NCI-H524 (cell line): ENCODE data around the gene DPH5.
A peak's percentile ranks its signal among the peaks of the same experiment; 100 is the strongest.
"Not testable (repeated sequence)": the region's sequence is repeated elsewhere in the genome, so short reads cannot be mapped to it uniquely, and the experiment has no call there.

Experiments
- DNase-seq, 2 experiments: peaks; one replicate each; lab custom pipeline; 2025; lab: John Stamatoyannopoulos, UW

DPH5 gene, protein sequence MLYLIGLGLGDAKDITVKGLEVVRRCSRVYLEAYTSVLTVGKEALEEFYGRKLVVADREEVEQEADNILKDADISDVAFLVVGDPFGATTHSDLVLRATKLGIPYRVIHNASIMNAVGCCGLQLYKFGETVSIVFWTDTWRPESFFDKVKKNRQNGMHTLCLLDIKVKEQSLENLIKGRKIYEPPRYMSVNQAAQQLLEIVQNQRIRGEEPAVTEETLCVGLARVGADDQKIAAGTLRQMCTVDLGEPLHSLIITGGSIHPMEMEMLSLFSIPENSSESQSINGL

DNA sequence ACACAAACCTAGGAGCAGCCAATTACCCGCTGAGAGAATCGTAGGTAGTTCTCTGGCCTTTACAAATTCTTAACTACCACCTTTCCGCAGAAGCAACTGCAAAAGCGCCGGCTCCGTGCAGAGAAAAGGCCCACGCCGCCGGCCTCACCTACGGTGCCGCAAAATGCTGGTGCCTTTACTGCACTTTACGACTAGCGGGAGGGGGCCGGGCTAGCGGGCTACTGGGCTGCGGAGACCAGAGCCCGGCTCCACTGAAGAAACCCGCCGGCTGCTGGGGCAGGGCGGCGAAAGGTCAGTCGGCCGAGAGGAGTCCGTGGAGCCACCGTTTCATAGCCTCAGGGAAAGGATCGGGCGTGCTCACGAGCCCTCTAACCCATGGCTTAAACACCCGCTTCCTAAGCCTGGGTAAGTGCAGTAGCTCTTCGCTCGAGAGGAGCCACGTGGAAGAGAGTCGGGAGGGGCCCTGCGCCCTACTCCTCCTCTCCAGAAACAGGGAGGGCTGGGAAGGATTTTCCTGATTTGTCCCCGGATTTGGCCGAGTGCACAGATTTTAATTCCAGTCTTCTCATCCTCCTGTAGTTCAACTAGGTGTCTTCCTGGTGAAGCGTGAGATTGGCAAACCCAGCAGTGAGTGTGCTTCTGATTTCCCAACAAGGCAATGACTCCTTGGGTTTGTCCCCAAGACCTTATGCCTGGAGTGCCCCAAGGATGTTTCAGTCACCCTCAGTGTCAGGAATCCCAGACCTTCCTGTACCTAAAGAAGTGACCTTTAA is at the start of gene DPH5:
Gene DPH5, minus strand, starts transcription at position 128 of the 773 bp plus-strand sequence. CDS start 341 bp downstream, outside the sequence.
- DNase-seq = peak; percentile 63 to 81

DNA sequence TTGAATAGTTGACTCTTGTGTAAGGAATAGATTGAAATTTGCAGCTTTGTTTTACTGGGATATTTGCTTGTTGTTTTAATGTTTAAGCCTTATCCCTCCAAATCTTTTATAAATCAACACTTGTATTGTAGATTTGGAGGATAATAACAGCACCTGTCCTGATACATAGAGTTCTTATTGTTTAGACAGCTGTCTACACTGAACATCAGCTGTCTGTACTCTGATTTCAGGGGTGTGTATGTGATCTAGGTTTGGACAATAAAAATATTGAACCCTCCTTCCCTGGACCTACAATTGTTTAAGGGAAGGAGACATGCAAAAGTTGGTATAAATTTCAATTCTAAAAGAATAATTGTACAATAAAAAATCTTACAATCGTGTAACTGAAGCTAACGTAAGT is 48.3 kb upstream of the DPH5 start:
- no peak for DNase-seq

DNA sequence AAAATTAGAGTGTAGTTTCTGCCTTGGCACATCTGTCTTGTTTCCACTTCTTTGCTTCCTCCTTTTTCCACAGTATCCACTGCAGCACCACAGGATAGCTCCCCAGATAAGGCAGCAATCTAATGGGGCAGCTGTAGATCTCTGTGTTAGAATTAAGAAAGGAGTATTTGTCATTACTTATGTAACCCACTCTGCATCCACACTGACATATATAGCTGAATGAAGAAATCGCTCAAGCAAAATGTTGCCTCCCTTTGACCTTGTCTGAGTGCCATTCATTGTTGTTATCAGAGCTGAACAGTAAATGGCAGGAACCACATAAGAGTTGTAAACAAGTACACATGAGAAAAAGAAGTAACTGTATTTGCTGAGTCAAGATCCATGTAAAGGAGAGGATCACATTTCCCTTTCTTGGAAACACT is 45.9 kb upstream of the DPH5 start:
- no peak for DNase-seq

DNA sequence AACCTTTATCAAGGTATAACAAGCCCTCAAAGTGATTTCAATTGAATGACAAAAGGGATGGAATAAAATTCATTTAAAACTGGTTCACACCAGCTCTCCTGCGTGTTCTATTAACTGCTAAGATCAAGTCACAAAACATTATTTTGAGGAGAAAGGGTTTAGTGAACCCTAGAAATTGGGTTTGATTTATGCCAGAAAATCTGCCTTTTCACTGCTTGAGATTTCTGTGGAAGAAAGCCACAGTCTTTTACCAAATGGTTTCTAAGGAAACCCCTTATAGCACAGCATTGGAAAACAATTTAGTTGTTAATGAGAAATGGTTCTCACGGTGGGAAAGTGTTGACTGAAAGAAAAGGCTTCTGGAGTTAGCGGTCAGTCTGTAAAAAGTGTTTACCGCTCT is 43.6 kb upstream of the DPH5 start:
- no peak for DNase-seq

DNA sequence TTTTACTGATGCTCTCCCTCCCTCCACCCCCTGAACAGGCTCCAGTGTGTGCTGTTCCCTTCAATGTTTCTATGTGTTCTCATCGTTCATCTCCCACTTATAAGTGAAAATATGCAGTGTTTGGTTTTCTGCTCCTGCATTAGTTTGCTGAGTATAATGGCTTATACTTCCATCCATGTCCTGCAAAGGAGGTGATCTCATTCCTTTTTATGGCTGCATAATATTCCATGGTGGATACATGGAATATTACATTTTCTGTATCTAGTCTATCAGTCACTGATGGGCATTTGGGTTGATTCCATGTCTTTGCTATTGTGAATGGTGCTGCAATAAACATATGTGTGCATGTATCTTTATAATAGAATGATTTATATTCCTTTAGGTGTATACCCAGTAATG is 41.4 kb upstream of the DPH5 start:
- DNase-seq = not testable (repeated sequence)

DNA sequence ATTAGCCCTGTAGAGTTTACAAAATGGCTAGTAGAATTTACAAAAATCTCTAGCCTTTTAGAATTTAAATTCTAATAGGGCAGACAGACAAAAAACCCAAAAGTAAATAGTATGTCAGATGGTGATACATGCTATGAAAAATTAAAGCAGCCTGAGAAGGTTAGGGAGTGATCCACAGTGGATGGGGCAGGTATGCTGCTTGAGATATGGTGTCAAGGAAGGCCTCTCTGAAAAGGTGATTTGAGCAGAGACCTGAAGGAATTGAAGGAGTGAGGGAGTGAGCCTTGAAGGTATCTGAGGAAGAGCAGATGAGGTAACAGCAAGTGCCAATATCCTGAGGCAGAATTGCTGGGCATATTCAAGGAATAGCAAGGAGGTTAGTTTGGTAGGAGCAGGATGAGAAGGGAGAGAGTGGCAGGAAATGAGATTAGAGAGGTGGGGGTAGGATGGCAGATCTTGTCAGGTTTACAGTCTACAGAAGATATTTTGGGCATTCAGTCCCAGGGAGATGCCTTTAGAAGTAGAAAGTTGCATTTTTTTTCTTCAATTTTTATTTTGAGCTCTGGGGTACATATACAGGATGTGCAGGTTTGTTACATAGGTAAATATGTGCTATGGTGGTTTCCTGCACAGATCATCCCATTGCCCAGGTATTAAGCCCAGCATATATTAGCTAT is 40.8 kb upstream of the DPH5 start:
- DNase-seq = no peak

DNA sequence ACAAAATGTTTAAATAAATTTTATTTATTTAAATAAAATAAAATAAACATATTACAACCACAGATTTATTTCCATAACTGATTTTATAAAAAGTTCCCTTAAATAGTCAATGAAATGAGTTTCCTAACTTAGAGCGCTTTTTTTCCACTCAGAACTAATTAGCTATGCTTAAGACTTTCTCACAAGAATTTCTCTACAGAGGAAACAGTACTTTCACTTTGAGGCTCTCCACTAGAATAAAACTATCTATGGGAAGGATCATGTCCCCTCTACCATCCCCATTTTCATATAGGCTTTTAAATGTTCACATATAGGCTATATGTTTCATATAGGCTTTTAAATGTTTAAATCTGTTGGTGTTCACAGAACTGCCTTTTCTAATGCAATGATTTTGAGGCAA is 40.0 kb upstream of the DPH5 start:
- no peak for DNase-seq

DNA sequence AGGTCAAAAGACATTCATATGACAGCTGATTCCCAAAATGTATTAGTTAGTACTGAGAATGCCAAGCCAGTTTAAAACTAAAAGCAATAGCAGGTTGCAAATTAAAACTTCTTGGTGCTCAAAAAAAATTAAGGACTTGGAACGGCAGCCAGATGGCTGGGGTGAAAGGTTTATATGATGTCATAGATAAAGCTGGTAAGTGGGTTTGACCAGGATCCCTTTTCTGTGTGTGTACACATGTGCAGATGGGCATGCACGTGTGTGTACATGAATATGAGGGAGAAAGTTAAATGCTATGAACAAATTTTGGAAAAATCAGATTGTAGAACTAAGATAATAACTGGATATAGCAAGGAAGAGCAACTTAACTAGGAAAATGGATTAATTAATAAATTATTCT is 39.1 kb upstream of the DPH5 start:
- DNase-seq = peak; percentile 18 to 58

DNA sequence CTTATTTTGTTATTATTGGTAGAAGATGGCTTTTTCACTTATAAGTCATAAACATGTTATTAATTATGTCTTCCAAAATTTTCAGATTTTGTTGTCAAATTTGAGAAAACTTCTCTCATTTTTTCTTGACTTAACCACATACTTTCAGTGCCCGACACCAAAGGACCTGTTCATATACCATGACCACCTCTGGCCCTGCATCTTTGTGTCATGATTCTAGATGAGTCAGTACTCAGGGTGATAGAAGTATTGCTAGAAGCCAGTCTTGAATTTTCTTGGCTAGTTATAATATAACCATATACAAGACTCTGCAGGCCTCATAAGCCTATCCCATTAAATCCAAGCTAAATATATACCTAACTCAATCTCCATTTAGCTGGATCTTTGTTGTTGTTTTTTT is 35.4 kb upstream of the DPH5 start:
- DNase-seq = no peak

DNA sequence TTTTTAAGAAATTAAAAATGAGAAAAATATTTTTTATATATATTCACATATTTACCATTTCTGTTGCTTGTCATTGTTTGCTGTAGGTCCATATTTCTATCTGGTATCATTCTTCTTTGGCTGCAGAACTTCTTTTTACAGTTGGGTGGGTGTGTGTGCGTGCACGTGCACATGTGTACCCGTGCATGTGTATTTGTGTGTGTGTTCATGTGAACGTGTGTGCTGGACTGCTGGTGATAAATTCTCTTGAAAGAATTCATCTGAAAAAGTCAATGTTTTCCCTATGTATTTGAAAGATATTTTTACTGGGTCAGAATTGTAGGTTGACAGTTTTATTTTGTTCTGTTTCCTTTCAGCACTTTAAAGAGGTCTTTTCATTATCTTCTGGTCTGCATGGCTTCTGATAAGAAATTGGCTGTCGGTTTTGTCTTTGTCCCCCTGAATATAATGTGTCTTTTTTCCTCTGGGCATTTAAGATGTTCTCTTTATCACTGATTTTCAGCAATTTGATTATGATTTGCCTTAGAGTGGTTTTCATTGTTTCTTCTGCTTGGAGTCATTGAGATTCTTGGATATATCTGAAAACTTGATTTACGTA is 34.5 kb upstream of the DPH5 start:
- no peak for DNase-seq

DNA sequence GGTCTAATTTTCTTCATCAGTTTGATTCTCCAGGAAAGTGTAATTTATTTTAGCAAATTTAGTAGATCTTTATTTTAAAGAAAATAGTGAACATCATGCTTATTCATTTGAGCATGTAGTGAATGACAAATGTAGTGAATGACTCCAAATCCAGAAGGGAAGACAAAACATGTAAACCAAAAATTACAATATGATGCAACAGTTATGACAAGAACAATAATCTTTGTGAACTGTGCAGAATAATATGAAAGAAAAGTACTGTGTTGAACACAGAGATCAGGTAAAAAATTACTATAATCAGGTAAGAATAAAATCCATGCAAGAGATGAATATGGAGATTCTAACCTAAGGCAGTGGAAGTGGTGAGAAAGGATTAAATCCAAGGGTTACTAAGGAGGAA is 30.0 kb upstream of the DPH5 start:
- no peak for DNase-seq

DNA sequence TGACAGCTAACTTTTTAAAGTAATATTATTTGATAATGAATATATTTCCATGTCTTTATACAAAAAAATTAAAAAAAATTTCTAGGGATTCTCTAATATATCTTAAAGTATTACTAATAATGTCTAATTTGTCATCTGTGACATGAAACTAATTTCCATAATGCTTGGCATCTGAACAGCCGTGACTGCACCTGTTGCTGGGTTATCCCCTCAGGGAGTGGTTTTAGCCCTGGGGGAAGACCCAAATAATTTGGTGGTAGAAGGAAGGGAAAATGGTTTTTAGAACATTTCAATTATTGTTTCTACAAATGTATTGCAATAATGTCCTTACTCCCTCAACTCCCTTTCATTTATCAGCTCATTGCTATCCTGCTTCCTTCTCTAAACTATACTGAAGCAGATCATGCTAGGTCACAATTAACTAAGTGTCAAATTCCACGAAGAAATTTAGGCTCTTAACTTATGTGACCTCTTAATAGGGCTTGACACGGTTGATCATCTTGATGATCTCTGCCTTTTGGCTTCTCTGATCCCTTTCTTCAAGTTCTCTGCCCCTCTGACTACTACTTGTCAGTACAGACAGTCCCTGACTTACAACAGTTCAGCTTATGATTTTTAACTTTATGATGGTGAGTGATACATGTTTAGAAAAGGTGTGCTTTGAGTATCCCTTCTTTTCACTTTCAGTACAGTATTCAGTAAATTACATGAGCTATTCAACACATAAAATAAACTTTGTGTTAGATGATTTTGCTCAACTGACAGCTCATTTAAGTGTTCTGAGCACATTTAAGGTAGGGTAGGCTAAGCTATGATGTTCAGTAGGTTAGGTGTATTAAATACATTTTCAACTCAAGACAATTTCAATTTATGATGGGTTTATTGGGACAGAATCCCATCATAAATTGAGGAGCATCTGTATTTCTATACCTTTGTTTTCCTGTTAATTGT is 26.4 kb upstream of the DPH5 start:
- peak in 1 of 2 experiments; percentile 29 for DNase-seq

DNA sequence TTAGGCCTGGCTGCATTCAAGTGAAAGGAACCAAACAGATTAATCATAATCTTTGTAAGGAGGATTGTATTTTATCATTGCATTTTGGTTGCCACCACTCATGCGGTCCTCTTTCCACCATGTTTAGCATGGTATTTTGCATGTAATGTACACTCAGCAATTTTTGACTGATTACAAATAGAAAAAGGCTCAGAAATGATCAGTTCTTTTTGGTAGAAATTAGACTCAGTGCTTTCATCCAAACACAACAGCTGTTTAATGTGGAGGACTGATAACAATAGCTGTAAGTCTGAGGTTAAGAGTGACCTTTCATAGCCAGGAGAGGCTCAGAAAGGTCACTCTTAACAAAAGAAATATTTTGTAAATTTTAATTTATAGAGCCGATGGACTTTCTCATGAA is 25.3 kb upstream of the DPH5 start:
- DNase-seq = no peak

DNA sequence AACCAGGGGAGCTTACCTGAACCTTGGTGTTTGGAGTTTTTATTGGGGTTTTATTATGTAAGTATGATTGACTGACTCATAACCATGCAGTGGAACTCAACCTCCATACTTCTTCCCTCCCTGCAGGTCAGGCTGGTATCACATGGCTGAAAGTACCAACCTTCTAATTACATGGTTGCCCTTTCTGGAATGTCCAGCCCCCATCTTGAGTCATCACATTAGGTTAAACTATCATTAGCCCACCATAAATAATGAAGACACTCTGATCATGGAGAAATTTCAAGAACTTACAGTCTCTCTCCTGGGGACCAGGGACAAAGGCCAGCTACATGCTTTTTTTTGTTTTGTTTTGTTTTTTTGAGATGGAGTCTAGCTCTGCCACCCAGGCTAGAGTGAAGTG is 19.2 kb upstream of the DPH5 start:
- no peak for DNase-seq

DNA sequence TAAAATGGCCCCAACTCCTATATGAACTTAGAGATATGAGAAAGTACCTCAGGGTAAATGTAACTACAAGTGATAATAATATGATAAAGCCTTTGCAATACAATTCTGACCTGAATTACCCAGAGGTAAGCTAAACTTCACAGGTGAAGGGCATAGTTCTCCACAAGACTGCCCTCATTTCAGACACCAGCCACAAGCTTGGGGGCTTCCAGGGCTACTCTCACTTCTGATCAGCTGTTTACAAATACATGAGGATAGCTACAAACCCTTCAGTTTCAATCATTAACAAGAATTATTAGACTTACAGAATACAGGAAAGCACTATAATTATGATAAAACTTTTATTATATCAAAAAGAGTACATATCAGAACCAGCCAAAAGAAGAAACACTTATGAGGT is 18.7 kb upstream of the DPH5 start:
- DNase-seq = no peak

DNA sequence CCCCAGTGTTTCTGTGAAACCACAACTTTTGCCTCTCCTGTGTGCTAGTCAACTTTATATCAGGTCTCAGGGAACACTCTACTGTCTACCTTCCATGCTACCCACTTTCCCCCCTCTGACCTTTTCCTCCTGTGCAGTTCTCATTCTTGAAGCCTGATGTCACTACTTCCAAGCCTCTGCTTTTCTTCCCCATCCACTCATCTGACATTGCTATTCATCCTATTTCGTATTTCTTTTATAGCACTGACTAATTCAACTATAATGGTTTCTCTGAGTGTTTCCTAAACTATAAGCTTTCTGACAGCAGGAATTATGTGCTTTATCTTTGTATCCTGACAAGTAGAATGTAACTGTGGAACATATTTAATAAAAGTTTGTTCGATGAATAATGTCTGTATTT is 18.2 kb upstream of the DPH5 start:
- no peak for DNase-seq

DNA sequence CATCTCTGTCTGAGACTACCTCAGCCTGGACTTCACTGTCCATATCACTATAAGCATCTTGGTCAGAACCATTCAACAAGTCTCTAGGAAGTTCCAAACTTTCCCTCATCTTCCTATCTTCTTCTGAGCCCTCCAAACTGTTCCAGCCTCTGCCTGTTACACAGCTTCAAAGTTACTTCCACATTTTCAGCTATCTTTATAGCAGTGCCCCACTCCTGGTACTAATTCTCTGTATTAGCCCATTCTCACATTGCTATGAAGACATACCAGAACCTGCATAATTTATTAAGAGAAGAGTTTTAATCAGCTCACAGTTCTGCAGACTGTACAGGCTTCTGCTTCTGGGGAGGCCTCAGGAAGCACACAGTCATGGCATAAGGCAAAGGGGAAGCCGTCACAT is 15.7 kb upstream of the DPH5 start:
- no peak for DNase-seq

DNA sequence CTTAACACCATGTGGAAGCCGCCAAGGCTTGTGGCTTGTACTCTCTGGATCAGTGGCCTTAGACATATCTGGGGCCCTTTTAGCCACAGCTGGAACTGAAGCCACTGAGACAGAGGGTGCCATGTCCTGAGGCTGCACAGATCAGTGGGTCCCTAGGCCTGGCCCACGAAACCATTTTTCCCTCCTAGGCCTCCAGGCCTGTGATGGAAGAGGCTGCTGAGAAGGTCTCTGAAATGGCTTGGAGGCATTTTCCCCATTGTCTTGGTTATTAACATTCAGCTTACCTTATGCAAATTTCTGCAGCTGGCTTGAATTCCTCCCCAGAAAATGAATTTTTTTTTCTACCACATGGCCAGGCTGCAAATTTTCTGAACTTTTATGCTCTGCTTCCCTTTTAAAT is 15.1 kb upstream of the DPH5 start:
- DNase-seq = no peak

DNA sequence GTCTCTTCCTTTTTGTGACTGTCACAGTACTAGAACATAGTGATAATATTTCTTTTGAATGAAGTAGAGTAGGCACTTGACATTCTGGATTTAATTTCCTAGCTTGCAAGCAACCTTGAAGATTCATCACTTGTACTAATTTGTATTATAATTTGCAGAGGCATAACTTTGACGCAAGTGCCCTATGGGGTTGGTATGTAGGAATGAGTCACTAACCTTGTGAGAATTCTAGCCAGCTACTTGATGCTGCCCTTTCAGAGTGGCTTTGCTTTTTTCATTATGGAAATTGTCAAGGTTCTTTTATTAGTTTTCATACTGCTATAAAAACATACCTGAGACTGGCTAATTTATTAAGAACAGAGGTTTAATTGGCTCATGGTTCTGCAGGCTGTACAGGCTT is 13.7 kb upstream of the DPH5 start:
- DNase-seq = no peak

DNA sequence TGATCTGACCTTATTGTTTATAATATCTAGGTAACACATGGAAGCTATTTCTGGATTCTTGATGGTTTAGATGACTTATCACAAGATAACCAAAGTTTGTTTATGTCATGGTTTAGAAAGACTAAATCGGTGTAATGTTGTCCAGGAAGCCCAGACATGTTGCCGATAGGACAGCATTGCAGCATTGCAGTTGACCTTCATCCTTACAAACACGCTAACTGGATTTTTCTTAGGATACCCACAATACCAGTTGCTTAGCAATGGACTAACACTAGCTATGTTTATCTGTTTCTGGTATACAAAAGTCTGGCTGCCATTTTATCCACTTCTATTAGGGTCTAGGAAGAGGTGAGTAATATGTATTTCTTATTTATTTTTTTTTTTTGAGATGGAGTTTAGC is 11.7 kb upstream of the DPH5 start:
- DNase-seq = no peak

DNA sequence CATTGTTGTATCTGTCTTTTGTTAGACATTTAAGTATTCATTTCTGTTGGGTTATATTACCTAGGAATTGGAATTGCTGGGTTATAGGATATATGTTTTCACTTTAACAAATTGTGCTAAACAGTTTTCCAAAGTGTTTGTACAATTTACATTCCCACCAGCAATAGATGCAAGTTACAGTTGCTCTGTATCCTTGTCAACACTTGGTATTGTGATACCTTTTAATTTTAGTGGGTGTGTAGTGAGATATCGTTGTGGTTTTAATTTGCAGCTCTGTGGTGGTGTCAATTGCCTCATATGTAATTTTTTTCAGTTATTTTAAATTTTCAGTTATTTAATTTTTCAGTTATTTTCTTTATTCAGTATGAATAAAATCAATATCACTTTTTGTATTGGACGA is 7.4 kb upstream of the DPH5 start:
- no peak for DNase-seq

DNA sequence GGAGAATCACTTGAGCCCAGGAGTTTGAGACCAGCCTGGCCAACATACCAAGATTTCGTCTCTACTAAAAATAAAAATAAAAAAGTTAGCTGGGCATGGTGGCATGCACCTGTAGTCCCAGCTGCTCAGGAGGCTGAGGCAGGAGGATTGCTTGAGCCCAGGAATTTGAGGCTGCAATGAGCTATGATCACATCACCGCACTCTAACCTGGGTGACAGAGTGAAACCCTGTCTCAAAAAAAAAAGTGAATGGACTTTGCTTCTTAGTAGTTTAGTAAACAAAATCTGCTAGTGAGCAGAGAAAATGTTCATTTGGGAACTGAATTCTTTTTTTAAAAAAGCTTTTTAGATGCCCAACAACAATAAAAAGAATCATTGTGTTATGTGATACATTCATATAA is 6.5 kb upstream of the DPH5 start:
- not testable (repeated sequence) for DNase-seq
